HG03354 (cell line): ENCODE data around the gene XKR3.
"Not testable (repeated sequence)": the region's sequence is repeated elsewhere in the genome, so short reads cannot be mapped to it uniquely, and the experiment has no call there.

Source experiments
- ATAC-seq: cut with Tn5 transposase; IDR thresholded peaks from one replicate; pipeline ENCODE4 v1.9.1; 2021; ENCODE audit warnings: mild to moderate bottlenecking; ENCODE audit not compliant: unreplicated experiment, poor library complexity, severe bottlenecking

XKR3 gene

DNA sequence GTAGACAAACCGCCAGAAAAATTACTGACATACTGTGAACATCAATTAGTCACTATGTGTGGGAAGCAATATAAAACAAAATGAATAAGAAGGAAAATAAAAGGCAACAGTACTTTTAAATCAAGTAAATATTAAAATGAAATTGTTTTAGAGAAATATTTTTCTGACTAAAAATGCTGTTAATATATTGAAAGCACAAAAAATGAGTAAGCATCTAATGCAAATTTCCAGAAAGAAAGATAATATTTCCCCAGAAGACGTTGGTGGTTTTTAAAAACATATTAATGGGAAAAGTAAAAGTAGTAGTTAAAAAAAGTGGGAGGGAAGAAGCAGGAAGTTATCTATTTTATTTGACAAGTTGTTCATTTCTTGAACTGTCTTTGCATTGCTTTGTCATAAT, 16.5 kb downstream of the XKR3 start:
- no peak for ATAC-seq

DNA sequence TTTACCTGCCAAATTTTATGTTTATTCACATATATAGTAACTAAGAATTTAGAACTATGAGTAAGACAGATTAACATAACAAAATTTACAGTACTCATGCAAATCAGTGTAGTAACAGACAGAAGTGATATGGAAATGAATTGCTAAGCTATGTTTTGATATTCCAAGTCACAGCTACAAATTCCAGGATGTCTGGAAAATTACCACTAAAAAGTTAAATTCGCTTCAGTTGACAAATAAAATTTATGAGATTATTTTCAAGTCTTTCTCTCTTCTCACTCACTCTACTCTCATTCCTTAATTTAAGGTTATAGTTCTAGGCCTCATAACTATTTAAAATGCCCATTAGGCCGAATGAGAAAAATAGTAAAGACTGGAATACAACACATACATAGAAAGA, 18.1 kb downstream of the XKR3 start:
- no peak for ATAC-seq

DNA sequence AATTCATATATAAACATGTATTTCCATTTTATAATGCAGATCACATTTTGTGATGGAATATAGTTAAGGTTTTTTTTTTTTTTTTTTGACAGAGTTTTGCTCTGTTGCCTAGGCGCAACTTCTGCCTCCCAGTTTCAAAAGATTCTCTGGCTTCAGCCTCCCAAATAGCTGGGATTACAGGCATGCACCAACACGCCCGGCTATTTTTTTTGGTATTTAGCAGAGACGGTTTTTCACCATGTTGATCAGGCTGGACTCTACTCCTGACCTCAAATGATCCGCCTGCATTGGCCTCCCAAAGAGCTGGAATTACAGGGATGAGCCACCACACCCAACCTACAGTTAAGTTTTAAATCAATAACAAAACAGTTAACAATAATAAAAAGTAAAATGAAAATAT, 18.8 kb downstream of the XKR3 start:
- ATAC-seq, result no peak

DNA sequence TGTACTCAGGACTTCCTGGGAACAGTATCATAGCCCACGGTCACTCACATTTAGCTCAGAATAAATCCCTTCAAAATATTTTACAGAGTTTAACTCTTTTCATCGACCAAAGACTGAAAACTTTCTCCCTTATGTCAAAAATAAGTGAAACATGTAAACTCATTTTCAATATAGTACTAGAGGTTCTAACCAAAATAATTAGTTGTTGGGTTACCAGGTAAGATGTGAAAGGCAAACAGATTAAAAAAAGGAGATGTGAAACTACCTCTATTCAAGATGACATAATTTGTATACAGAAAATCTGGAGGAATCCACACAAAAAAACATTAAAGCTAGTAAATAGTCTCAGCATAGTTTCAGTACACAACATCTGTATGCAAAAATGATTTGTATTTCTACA, 20.3 kb downstream of the XKR3 start:
- ATAC-seq, result no peak

DNA sequence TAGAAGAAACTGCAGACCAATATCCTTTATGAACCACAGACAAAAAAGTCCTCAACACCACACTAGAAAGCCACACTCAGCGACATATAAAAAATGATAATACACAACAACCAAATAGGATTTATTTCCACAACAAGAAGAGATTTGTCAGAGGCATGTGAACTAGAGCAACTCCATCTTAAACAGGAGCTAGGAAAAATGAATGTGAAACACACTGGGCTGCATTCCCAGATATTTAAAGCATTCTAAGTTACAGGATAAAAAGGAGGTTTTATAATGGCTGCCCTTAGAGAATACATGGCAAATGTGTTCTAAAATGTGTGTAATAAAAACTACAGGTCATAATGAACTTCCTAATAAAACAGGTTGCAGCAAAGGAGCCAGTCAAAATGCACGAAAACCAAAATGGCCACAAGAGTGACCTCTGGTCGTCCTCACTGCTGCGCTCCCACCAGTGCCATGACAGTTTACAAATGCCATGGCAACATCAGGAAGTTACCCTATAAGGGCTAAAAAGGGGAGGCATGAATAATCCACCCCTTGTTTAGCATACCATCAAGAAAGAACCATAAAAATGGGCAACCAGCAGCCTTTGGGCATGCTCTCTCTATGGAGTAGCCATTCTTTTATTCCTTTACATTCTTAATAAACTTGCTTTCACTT, 21.8 kb downstream of the XKR3 start:
- ATAC-seq, result no peak

DNA sequence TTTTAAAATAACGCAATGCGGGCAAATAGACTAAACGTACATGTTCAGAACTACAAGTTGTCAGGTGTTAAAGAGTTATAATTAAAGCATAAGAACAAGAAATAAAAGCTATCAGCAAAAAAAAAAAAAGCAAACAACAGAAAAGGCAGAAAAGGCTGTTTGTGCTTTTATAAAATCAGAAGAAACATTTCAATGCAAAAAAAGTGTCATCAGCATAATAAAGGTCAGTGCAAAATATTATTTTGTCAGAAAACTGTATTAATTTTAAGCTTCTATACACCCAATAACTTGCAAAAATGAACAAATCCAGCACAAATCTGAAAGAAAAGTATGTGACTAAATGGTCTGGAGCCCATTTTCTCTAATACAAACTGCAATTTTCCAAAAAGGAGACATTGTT, 23.6 kb downstream of the XKR3 start:
- no peak for ATAC-seq

DNA sequence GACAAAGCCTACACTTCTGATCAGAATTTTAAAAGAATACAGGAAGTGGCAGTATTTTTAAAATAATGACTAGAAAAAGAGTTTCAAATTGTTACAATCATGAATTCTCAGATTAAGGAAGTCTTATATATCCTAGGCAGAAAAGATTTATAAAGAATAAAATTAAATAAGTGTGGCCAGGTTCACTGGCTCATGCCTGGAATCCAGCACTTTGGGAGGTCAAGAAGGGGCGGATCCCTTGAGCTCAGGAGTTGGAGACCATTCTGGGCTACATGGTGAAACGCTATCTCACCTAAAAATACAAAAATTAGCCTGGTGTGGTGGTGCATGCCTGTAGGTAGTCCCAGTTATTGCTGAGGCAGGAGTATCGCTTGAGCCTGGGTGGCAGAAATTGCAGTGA, 24.1 kb downstream of the XKR3 start:
- no peak for ATAC-seq

DNA sequence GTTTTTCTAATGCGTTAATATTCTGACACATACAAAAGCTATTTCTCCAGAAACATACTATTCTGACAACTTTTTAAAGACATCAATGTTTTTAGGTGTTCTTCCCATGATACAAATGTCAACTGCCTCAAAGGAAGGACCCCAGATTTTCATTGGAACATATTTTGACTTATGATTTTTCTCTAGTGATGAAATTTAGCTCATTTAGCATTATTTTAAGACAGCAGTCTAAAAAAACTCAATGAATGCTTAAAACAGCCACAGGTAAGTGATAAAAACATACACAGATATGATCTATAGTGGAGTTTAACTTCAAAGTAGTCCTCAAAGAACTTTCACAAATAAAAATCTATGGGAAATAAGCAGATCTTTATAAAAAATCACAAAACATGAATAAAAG, 24.9 kb downstream of the XKR3 start:
- no peak for ATAC-seq

DNA sequence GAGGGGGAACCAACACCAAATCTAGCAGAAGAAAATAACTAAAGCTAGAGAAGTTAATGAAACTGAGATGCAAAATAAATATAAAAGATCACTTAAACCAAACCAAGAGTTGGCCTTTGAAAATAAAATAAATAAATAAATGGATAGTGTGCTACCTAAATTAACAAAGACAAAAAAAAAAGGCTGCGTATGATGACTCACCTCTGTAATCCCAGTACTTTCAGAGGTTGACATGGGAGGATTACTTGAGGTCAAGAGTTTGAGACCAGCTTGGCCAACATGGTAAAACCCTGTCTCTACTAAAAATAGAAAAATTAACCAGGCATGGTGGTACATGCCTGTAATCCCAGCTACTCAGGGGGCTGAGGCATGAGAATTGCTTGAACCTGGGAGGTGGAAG, 29.7 kb downstream of the XKR3 start:
- not testable (repeated sequence) for ATAC-seq

DNA sequence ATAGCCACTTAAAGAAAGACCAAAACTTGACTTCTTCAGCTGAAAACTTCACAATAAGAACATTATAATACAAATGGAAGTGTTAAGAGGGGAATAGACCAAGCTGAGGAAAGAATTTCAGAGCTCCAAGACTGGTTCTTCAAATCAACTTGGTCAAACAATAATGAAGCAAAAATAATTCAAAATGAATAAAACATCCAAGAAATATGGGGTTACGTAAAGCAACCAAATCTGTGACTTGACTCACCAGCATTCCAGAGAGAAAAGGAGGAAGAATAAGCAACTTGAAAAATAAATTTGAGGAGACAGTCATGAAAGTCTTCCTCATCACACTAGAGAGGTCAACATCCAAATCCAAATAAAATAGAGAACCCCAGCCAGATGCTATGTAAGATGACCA, 31.4 kb downstream of the XKR3 start:
- no peak for ATAC-seq

DNA sequence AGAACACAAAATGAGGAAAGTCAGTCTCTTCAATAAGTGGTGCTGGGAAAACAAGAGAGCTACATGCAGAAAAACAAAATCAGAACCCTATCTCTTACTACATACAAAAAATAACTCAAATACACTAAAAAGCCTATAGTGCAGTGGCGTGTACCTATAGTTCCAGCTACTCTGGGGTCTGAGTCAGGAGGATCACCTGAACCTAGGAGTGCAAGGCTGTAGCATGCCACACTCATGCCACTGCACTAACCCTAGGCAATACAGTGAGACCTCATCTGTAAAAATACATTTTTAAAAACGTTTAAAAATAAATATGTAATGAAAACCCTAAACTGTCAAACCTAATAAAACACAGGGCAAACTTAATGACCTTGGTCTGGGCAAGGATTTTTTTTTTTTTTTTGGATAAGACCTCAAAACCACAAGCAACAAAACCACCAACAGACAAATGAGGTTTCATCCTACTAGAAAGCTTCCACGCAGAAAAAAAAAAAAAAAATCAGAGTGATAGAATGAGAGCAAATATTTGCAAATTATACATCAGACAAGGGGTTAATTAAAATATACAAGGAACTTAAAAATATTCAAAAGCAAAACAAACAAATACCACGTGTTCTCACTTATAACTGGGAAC, 35.2 kb downstream of the XKR3 start:
- no peak for ATAC-seq

DNA sequence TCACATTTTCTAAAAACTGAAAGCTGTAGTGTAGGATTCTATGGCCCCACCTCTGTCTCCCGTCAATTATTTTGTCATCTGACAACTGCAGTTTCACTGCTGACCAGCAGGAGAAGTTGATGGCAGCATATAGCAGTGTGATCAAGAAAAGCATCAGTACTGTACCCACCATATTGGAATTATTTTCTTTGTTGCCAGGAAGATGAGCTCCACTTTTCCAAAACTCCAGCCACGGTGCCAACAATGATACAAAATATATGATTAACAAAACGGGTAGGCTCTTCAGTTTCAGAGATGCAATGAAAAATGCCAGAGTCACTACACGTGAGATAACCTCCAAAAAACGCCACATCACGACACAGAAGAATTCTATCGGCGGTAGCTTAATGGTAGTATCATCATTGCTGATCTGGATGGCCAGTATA, 41.3 kb downstream of the XKR3 start:
- no peak for ATAC-seq

DNA sequence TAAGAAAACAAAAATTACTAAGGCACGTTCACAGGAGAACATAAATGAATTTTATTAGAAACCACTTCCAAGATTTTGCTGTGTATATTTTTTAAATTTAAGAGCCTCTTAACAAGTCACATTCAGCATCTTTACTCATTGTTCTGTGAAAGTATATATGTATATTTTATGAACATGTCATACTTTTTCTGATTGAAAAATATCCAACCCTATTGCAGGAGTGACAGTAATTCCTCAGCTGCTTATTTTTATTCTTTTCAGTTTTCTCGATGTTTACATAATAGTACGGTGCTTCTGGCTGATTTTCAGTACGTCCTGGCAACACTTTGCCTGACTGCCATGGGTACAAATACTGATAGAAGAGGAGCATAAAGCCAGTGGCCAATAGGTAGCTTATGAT, 41.8 kb downstream of the XKR3 start:
- ATAC-seq, result no peak

DNA sequence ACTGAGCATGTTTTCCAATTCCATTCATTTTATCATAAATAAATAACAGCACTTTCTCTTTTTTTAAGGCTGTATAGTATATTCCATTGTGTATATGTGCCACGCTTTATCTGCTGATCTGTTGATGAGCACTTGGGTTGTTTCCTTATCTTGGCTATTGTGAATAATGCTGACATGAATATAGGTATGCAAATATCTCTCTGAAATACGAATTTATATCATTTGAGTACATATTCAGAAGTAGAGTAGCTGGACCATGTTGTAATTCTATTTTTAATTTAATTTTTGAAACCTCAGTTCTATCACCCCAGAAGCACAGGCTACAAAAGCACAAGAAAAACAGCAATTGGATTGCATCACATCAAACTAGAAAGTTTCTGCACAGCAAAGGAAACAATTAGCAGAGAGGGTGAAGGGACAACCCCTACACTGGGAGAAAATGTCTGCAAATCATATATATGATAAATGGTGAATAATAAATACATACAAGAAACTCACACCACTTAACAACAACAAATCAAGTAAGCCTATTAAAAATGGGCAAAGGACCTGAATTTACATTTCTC, 43.4 kb downstream of the XKR3 start:
- ATAC-seq, result no peak

DNA sequence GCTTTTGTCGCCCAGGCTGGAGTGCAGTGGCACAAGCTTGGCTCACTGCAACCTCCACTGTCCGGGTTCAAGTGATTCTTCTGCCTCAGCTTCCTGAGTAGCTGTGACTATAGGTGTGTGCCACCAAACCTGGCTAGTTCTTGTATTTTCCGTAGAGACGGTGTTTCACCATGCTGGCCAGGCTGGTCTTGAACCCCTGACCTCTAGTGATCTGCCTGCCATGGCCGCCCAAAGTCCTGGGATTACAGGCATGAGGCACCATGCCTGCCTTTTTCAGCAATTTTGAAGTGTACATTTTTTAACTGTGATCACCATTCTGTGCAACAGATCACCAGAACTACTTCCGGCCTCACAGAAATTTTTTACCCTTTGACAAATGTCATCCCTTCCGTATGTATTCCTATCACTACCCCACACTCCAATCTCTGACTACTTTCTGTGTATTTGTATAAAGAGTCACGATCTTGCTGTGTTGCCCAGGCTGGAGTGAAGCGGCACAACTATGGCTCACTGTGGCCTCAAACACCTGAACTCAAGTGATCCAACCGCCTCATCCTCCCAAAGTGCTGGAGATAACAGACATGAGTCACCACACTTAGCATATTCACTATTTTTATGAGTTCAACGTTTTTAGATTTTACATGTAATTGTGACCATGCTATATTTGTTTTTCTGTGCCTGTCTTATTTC, 44.0 kb downstream of the XKR3 start:
- no peak for ATAC-seq

DNA sequence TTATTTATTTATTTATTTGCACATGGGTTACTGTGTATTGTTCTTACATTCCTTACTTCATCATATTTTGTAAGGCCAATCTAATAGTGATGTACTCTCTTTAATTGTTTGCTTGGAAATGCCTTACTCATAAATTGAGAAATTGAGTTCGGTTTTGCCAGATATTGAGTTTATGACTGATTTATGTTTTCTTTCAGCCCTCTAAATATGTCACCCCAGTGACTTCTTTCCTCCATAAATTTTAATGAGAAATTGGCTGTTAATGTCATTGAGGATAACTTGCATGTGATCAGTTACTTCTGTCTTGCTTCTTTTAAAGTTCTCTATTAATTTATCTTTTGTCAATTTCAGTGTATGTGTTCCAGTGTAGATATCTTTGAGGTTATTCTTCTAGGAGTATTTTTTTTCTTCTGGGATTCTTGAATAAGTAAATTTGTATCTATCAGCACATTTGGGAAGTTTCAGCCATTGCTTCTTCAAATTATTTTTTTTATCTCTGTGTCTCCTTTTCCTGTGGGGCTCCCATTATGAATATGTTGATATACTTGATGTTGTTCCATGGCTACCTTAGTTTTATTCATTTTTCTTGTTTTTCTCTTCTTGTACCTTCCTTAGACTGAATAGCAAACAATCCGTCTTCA, 47.8 kb downstream of the XKR3 start:
- ATAC-seq, result no peak

DNA sequence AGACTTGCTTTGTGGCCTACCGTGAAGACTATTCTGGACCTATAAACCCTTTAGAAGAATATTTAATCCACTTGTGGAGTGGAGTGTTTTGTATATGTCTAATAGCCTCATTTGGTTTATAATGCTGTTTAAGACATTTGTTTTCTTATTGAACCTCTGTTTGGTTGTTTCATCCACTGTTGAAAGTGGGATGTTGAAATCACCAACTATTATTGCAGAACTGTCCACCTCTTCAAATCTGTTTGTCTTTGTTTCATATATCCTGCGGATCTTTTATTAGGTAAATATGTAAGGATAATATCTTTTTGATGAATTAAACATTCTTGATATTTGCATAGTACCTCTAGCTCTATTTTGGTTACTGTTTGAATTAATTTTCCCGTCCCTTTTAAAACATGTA, 49.1 kb downstream of the XKR3 start:
- no peak for ATAC-seq

DNA sequence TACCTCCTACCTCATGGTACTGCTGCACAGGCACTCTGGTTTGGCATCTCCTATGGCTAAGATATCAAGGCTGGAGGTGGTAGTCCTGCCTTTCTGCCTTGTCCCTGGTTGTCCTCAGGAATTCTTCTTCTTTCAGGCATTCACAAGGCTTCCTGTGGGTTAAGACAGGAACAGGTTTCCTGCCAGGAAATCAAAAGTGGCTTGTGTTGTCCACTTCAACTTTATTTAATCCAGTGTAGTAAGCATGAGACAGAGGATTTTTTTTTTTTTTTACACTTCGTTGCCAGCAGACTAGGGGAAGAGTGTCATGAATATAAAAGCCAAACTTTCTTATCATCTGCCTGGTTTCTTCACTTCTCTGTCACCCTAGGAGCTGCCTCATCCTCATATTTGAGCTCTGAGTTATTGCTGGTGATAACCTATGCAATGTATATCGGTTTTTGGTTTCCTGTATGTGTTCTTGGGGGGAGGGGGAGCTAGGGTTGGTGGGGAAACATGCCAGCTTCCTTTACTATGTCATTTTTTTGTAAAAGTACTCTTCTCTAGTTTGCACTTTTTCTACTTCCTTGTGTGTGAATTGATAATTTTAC, 50.2 kb downstream of the XKR3 start:
- ATAC-seq, result no peak

DNA sequence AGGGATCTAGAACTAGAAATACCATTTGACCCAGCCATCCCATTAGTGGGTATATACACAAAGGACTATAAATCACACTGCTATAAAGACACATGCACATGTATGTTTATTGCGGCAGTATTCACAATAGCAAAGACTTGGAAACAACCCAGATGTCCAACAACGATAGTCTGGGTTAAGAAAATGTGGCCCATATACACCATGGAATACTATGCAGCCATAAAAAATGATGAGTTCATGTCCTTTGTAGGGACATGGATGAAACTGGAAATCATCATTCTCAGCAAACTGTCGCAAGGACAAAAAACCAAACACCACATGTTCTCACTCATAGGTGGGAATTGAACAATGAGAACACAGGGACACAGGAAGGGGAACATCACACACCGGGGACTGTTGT, 53.6 kb downstream of the XKR3 start:
- ATAC-seq, result not testable (repeated sequence)

DNA sequence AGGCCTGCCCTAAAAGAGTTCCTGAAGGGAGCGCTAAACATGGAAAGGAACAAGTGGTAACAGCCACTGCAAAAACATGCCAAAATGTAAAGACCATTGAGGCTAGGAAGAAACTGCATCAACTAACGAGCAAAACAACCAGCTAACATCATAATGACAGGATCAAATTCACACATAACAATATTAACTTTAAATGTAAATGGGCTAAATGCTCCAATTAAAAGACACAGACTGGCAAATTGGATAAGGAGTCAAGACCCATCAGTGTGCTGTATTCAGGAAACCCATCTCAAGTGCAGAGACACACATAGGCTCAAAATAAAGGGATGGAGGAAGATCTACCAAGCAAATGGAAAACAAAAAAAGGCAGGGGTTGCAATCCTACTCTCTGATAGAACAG, 57.3 kb downstream of the XKR3 start:
- ATAC-seq, result not testable (repeated sequence)
